Kidney epithelial cell (primary cell): ENCODE measurements around the gene OR52W1. TPM values are rescaled to one million over a fixed set of nuclear protein-coding genes. Genes with fewer than 3 reads are reported as not detected.
A peak's percentile ranks its signal among the peaks of the same experiment; 100 is the strongest.

Experiments used
- DNase-seq: peaks from one replicate; pipeline ENCODE4 v3.0.0-alpha.2; 2010; ENCODE audit warnings: low read depth
- H3K27me3 ChIP-seq: 2 replicates; pipeline ENCODE4 v1.6.0; 2011; ENCODE audit warnings: low read length; ENCODE audit not compliant: control insufficient read depth, insufficient read depth
- H3K36me3 ChIP-seq: 2 replicates; pipeline ENCODE4 v1.5.1; 2011; ENCODE audit warnings: low read length; ENCODE audit not compliant: control insufficient read depth, insufficient read depth
- H3K4me3 ChIP-seq: 2 replicates; pipeline ENCODE4 v1.5.1; 2011; ENCODE audit warnings: low read depth, mild to moderate bottlenecking, control low read depth, low read length
- CTCF ChIP-seq: IDR thresholded peaks from 2 replicates; pipeline ENCODE4 v1.5.1; 2011; ENCODE audit warnings: mild to moderate bottlenecking, moderate library complexity, low read length, control low read depth, inconsistent platforms; ENCODE audit not compliant: insufficient read depth, poor library complexity, severe bottlenecking
- total RNA-seq: library from RNA; depleted of rRNA; stranded (reverse); fragments of >200 nt; gene quantifications from 2 replicates; pipeline ENCODE4 v1.2.3, GENCODE V29; 2015

The OR52W1 gene
- total RNA-seq, 1 donor from 2014 or later: not detected

- H3K36me3 ChIP-seq: no peaks in the 10 kb centered on the region
- TF ChIP-seq CTCF: no peak
- no peak for DNase-seq
Observed at GRCh38 chr11:6209801-6210200, 10.8 kb downstream of the OR52W1 start.

GRCh38 chr11:6210274-6210955 is 11.4 kb downstream of the OR52W1 start:
- Histone ChIP-seq H3K4me3 (no peak overlapping the region), H3K36me3 (no peaks in the 10 kb centered on the region), H3K27me3 (no peaks in the 10 kb centered on the region)
- no peak for TF ChIP-seq CTCF
- DNase-seq: no peak

More at GRCh38 chr11:6209801-6210200, 10.8 kb downstream of the OR52W1 start:
- Histone ChIP-seq H3K4me3 (no peak overlapping the region), H3K27me3 (no peaks in the 10 kb centered on the region)

GRCh38 chr11:6214530-6214929 is 15.5 kb downstream of the OR52W1 start:
- Histone ChIP-seq H3K36me3 (peaks cover 6% of the 10 kb centered on the region), H3K4me3 (no peak overlapping the region), H3K27me3 (no peaks in the 10 kb centered on the region)
- no peak for TF ChIP-seq CTCF
- no peak for DNase-seq

GRCh38 chr11:6216501-6216900 is 17.5 kb downstream of the OR52W1 start:
- H3K27me3 ChIP-seq: no peaks in the 10 kb centered on the region
- H3K36me3 ChIP-seq: peaks cover 6% of the 10 kb centered on the region
- no peak overlapping the region for H3K4me3 ChIP-seq
- no peak for DNase-seq
- no peak for TF ChIP-seq CTCF

GRCh38 chr11:6217722-6218121 is 18.7 kb downstream of the OR52W1 start:
- no peak for TF ChIP-seq CTCF
- Histone ChIP-seq H3K4me3 (no peak overlapping the region), H3K27me3 (no peaks in the 10 kb centered on the region), H3K36me3 (peaks cover 7% of the 10 kb centered on the region)
- no peak for DNase-seq

GRCh38 chr11:6219359-6219758 is 20.3 kb downstream of the OR52W1 start:
- Histone ChIP-seq H3K36me3 (peaks cover 8% of the 10 kb centered on the region), H3K4me3 (no peak overlapping the region), H3K27me3 (no peaks in the 10 kb centered on the region)
- DNase-seq: peak; percentile 56
- no peak for TF ChIP-seq CTCF
